Measurements from ENCODE around the gene ZSCAN26.
"Not testable (repeated sequence)": the region's sequence is repeated elsewhere in the genome, so short reads cannot be mapped to it uniquely, and the experiment has no call there.

Gene ZSCAN26

DNA sequence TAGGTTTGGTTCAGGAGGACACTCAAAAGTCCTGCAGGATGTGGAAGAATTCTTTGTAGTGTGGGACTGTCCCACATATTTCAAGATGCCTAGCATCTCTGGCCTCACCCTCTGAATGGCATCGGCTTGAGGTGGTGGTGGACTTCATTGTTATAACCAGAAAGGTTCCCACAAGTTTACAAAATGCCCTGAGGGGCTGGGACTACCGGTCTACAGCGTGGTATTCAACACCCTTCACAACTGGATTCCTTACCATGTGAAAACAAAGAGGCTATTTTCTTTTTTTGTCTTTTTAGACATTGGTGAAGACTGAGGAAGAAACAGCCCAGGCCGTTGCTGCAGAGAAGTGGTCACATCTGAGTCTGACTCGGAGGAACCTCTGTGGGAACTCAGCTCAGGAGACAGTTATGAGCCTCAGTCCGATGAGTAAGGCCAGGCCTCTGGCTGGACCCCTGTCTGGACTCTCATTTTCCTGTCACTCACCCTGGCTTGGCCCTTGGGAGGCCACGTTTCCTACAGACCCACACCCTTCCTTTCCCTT is 29.6 kb downstream of the ZSCAN26 start:
- Histone ChIP-seq H3K9ac (ENCODE audit: low read length) (no peak overlapping the region), H3F3A (ENCODE audit: insufficient read depth) (no peaks in the 10 kb centered on the region), H3K79me2 (ENCODE audit: insufficient read depth, low read length) (no peaks in the 10 kb centered on the region), H3K4me2 (ENCODE audit: low read depth, low read length, poor library complexity, severe bottlenecking) (no peak overlapping the region), H3K27me3 (ENCODE audit: low read length) (no peaks in the 10 kb centered on the region), H3K4me3 (ENCODE audit: insufficient read depth, low read length, poor library complexity, severe bottlenecking) (no peak overlapping the region), H3K9me2 (replicated peaks; ENCODE audit: insufficient read depth, low read length) (no peaks in the 10 kb centered on the region), H3K9me3 (ENCODE audit: insufficient read depth, low read length) (no peaks in the 10 kb centered on the region), H3K27ac (ENCODE audit: low read depth, low read length) (no peak overlapping the region), H4K20me1 (ENCODE audit: low read depth, low read length) (no peaks in the 10 kb centered on the region), H2AFZ (ENCODE audit: low read depth, low read length, severe bottlenecking) (no peak overlapping the region), H3K36me3 (ENCODE audit: low read length) (no peaks in the 10 kb centered on the region)
- no peak for TF ChIP-seq EZH2phosphoT487 (conservative IDR thresholded peaks at IDR 0.05; ENCODE audit: low read length)
- TF ChIP-seq CTCF (IDR thresholded peaks at IDR 0.05; ENCODE audit: insufficient read depth, low read length, poor library complexity, severe bottlenecking) = no peak

DNA sequence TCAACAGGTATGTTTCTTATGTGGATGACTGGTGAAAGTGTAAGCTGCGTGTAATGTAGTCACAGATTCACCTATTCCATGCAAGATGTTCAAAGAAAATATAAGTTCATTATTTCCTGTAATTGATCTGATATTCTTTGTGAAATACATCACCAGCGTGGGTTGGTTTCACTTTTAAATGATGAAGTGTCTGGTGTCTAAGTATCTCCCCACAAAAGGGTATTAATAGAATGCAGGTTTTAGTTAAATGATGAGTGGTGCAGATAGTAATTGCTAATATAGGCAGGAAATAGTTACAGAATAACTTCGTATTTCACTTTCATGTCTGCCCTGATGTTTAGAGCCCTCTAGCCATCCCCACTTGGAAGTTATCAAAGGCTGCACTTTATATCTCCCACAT is 36.6 kb downstream of the ZSCAN26 start:
- no peaks in the 10 kb centered on the region for H3K27me3 ChIP-seq (ENCODE audit: low read length)
- no peaks in the 10 kb centered on the region for H4K20me1 ChIP-seq (ENCODE audit: low read depth, low read length)
- no peaks in the 10 kb centered on the region for H3F3A ChIP-seq (ENCODE audit: insufficient read depth)
- no peak overlapping the region for H2AFZ ChIP-seq (ENCODE audit: low read depth, low read length, severe bottlenecking)
- H3K9me2 ChIP-seq (replicated peaks; ENCODE audit: insufficient read depth, low read length) = no peaks in the 10 kb centered on the region
- no peaks in the 10 kb centered on the region for H3K9me3 ChIP-seq (ENCODE audit: insufficient read depth, low read length)
- no peak for TF ChIP-seq EZH2phosphoT487 (conservative IDR thresholded peaks at IDR 0.05; ENCODE audit: low read length)
- TF ChIP-seq CTCF (IDR thresholded peaks at IDR 0.05; ENCODE audit: insufficient read depth, low read length, poor library complexity, severe bottlenecking) = no peak
- H3K79me2 ChIP-seq (ENCODE audit: insufficient read depth, low read length) = no peaks in the 10 kb centered on the region
- no peak overlapping the region for H3K4me2 ChIP-seq (ENCODE audit: low read depth, low read length, poor library complexity, severe bottlenecking)
- H3K4me3 ChIP-seq (ENCODE audit: insufficient read depth, low read length, poor library complexity, severe bottlenecking) = no peak overlapping the region
- no peak overlapping the region for H3K9ac ChIP-seq (ENCODE audit: low read length)
- H3K36me3 ChIP-seq (ENCODE audit: low read length) = no peaks in the 10 kb centered on the region
- H3K27ac ChIP-seq (ENCODE audit: low read depth, low read length) = no peak overlapping the region

- not testable (repeated sequence) for H2AFZ ChIP-seq (ENCODE audit: low read depth, low read length, severe bottlenecking); H3K79me2 ChIP-seq (ENCODE audit: insufficient read depth, low read length); H3K9me2 ChIP-seq (replicated peaks; ENCODE audit: insufficient read depth, low read length); H3K27me3 ChIP-seq (ENCODE audit: low read length); H3K27ac ChIP-seq (ENCODE audit: low read depth, low read length); H3F3A ChIP-seq (ENCODE audit: insufficient read depth); H3K9me3 ChIP-seq (ENCODE audit: insufficient read depth, low read length); H3K9ac ChIP-seq (ENCODE audit: low read length); H4K20me1 ChIP-seq (ENCODE audit: low read depth, low read length); H3K4me3 ChIP-seq (ENCODE audit: insufficient read depth, low read length, poor library complexity, severe bottlenecking); H3K4me2 ChIP-seq (ENCODE audit: low read depth, low read length, poor library complexity, severe bottlenecking); H3K36me3 ChIP-seq (ENCODE audit: low read length)
Measured at GRCh38 chr6:28306363-28306762, 39.4 kb downstream of the ZSCAN26 start.

DNA sequence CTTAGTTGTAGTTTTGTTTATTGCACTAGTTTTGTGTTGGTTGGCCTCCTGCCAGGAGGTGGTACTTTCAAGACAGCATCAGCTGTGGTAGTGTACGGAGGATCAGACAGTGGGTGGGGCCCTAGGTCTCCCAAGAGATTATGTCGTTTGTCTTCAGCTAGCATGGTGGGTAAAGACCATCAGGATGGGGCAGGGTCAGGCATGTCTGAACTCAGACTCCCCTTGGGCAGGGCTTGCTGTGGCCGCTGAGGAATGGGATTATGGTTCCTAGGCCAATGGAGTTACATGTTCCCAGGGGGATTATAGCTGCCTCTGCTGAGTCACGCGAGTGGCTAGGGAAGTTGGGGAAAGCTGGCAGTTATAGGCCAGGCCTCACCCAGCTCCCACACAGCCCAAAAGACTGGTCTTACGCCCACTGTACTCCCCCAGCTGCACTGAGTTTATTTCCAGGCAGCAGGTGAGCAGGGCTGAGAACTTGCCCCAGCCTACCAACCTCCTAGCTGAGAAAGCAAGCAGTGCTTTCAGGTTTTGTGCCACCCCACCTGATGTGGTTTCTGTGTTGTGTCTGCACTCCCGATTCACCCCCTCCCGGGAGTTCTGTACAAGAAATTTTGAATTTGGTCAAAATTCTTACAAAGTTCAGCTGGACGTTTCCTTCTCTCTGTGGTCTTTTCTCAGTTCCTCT is 44.3 kb downstream of the ZSCAN26 start:
- H4K20me1 ChIP-seq (ENCODE audit: low read depth, low read length) = no peaks in the 10 kb centered on the region
- no peak overlapping the region for H3K27ac ChIP-seq (ENCODE audit: low read depth, low read length)
- no peaks in the 10 kb centered on the region for H3F3A ChIP-seq (ENCODE audit: insufficient read depth)
- H3K4me3 ChIP-seq (ENCODE audit: insufficient read depth, low read length, poor library complexity, severe bottlenecking) = no peak overlapping the region
- H3K27me3 ChIP-seq (ENCODE audit: low read length) = no peaks in the 10 kb centered on the region
- H2AFZ ChIP-seq (ENCODE audit: low read depth, low read length, severe bottlenecking) = no peak overlapping the region
- no peaks in the 10 kb centered on the region for H3K9me3 ChIP-seq (ENCODE audit: insufficient read depth, low read length)
- H3K9me2 ChIP-seq (replicated peaks; ENCODE audit: insufficient read depth, low read length) = no peaks in the 10 kb centered on the region
- no peaks in the 10 kb centered on the region for H3K36me3 ChIP-seq (ENCODE audit: low read length)
- no peak overlapping the region for H3K9ac ChIP-seq (ENCODE audit: low read length)
- no peaks in the 10 kb centered on the region for H3K79me2 ChIP-seq (ENCODE audit: insufficient read depth, low read length)
- TF ChIP-seq EZH2phosphoT487 (conservative IDR thresholded peaks at IDR 0.05; ENCODE audit: low read length) (no peak), CTCF (IDR thresholded peaks at IDR 0.05; ENCODE audit: insufficient read depth, low read length, poor library complexity, severe bottlenecking) (no peak)
- H3K4me2 ChIP-seq (ENCODE audit: low read depth, low read length, poor library complexity, severe bottlenecking) = no peak overlapping the region
